Endothelial cell of umbilical vein (primary cell): ENCODE measurements around the gene LRRC73. TPM values are rescaled to one million over a fixed set of nuclear protein-coding genes. Genes with fewer than 3 reads are reported as not detected.

Source experiments
- BruUV-seq: library from RNA; stranded (reverse); fragments of 400-500 nt; replicated peaks from 2 replicates; lab custom pipeline; 2021; lab: Mats Ljungman, UMichigan
- CTCF ChIA-PET: fragments of 300-600, 350-600 bp; sonication (Branson Sonifier 250); formaldehyde crosslinking; loops from one replicate; lab custom pipeline; 2021; ENCODE audit warnings: antibody characterized with exemption, inconsistent platforms; lab: Charles Lee
- POLR2A ChIA-PET: fragments of 300-600, 350-600 bp; sonication (Branson Sonifier 250); formaldehyde crosslinking; loops from one replicate; lab custom pipeline; 2021; ENCODE audit warnings: antibody characterized with exemption, inconsistent platforms; lab: Charles Lee
- DNase-seq: peaks from one replicate; pipeline ENCODE4 v3.0.0-alpha.2; 2011; ENCODE audit warnings: low read depth, low spot score
- FAIRE-seq: peaks from 2 replicates; lab custom pipeline; 2011; peaks lifted over from hg19 to GRCh38; lab: Jason Lieb, UNC
- H2AFZ ChIP-seq: 2 replicates; pipeline ENCODE4 v1.6.0; 2012; ENCODE audit warnings: low read depth, low read length, control low read depth, inconsistent platforms
- H3K27ac ChIP-seq: 2 replicates; pipeline ENCODE4 v1.5.1; 2011; ENCODE audit warnings: low read depth, mild to moderate bottlenecking, control low read depth, low read length, moderate library complexity; ENCODE audit not compliant: insufficient read depth
- H3K27me3 ChIP-seq, 2 experiments: 2 replicates each; pipeline versions ENCODE4 v1.6.0 to v1.6.1; 2011; ENCODE audit warnings: low read length in 2 of 2, mixed read lengths in 1 of 2; ENCODE audit not compliant: control insufficient read depth in 2 of 2, insufficient read depth in 2 of 2
- H3K36me3 ChIP-seq, 2 experiments: 2 replicates in 1 of 2; 3 replicates in 1 of 2; pipeline ENCODE4 v1.5.1; 2011; ENCODE audit warnings: low read length in 2 of 2, mild to moderate bottlenecking in 1 of 2, moderate library complexity in 1 of 2; ENCODE audit not compliant: control insufficient read depth in 2 of 2, insufficient read depth in 2 of 2; ENCODE audit errors: extremely low read depth in 1 of 2
- H3K4me1 ChIP-seq: 3 replicates; pipeline ENCODE4 v1.5.1; 2011; ENCODE audit warnings: mild to moderate bottlenecking, low read length; ENCODE audit not compliant: control insufficient read depth, insufficient read depth; ENCODE audit errors: extremely low read depth
- H3K4me2 ChIP-seq: 2 replicates; pipeline ENCODE4 v1.6.1; 2011; ENCODE audit warnings: low read length, control low read depth, mixed read lengths; ENCODE audit not compliant: insufficient read depth
- H3K4me3 ChIP-seq, 3 experiments: fragments of 200-600 bp in 1 of 3; sonication (generic), shearing (Covaris generic) in 1 of 3; replicated peaks in 1 of 3; 2 replicates each; pipeline ENCODE4 v1.5.1; 2011 to 2016; ENCODE audit warnings: control low read depth in 3 of 3, low read length in 3 of 3, mild to moderate bottlenecking in 2 of 3, inconsistent platforms in 1 of 3, low read depth in 1 of 3, moderate library complexity in 1 of 3; ENCODE audit not compliant: insufficient read depth in 1 of 3
- H3K79me2 ChIP-seq: 2 replicates; pipeline ENCODE4 v1.6.0; 2012; ENCODE audit warnings: low read length, inconsistent platforms; ENCODE audit not compliant: control insufficient read depth, insufficient read depth
- H3K9ac ChIP-seq: replicated peaks from 2 replicates; pipeline ENCODE3; 2011; ENCODE audit warnings: low read length, control low read depth; ENCODE audit not compliant: insufficient read depth; ENCODE audit errors: extremely low read depth
- H3K9me1 ChIP-seq: replicated peaks from 3 replicates; pipeline ENCODE4 v1.6.0; 2011; ENCODE audit warnings: mild to moderate bottlenecking, low read length; ENCODE audit not compliant: control insufficient read depth, insufficient read depth; ENCODE audit errors: extremely low read depth
- H3K9me3 ChIP-seq: replicated peaks from 2 replicates; pipeline ENCODE4 v1.5.1; 2012; ENCODE audit warnings: low read length, inconsistent platforms; ENCODE audit not compliant: control insufficient read depth, insufficient read depth
- H4K20me1 ChIP-seq: replicated peaks from 2 replicates; pipeline ENCODE3; 2011; ENCODE audit warnings: mild to moderate bottlenecking, low read length; ENCODE audit not compliant: control insufficient read depth, insufficient read depth; ENCODE audit errors: extremely low read depth
- EZH2 ChIP-seq: IDR thresholded peaks from 2 replicates; pipeline ENCODE4 v1.6.1; 2012; ENCODE audit warnings: borderline replicate concordance, low read depth, mild to moderate bottlenecking, moderate library complexity, low read length, inconsistent platforms; ENCODE audit not compliant: severe bottlenecking
- FOS ChIP-seq: IDR thresholded peaks from 2 replicates; pipeline ENCODE4 v1.6.1; 2011; ENCODE audit warnings: mild to moderate bottlenecking, low read length, moderate library complexity, borderline replicate concordance; ENCODE audit not compliant: insufficient read depth
- GATA2 ChIP-seq: IDR thresholded peaks from 2 replicates; pipeline ENCODE4 v1.7.0; 2011; ENCODE audit warnings: low read depth, mild to moderate bottlenecking, moderate library complexity, mixed read lengths, low read length; ENCODE audit not compliant: insufficient read length, insufficient read depth
- JUN ChIP-seq: IDR thresholded peaks from 2 replicates; pipeline ENCODE4 v1.6.1; 2011; ENCODE audit warnings: borderline replicate concordance, low read depth; ENCODE audit not compliant: insufficient read length, insufficient read depth
- MYC ChIP-seq: IDR thresholded peaks from one replicate; pipeline ENCODE4 v1.6.1; 2011; ENCODE audit warnings: mild to moderate bottlenecking, low read depth, low read length
- POLR2A ChIP-seq: IDR thresholded peaks from 2 replicates; pipeline ENCODE4 v1.6.1; 2012; ENCODE audit warnings: low read depth, mild to moderate bottlenecking, control low read depth, low read length
- POLR2AphosphoS5 ChIP-seq: IDR thresholded peaks from 2 replicates; pipeline ENCODE4 v1.6.1; 2012; ENCODE audit warnings: low read depth, mild to moderate bottlenecking, control low read depth, low read length, moderate library complexity; ENCODE audit not compliant: insufficient read depth
- dilution Hi-C: fragments of 300-500 bp; cut with MboI; formaldehyde crosslinking; loops from one replicate; pipeline ENCODE4 v1.15.0; 2019; ENCODE audit warnings: low sequenced_read_pairs; ENCODE audit not compliant: extremely low pct_ligation_motif_present
- intact Hi-C: fragments of 100-400 bp; cut with micrococcal nuclease; formaldehyde crosslinking; loops from one replicate; pipeline ENCODE4 v1.10.0; 2022
- polyA plus RNA-seq, 4 experiments: library from polyadenylated mRNA; depleted of rRNA in 3 of 4; stranded (reverse) in 3 of 4; unstranded in 1 of 4; fragments of >200 nt; gene quantifications; 2 replicates each; pipeline versions ENCODE4 v1.2.1 to v1.2.3, GENCODE V29; 2011 to 2012; ENCODE audit warnings: missing spikeins in 1 of 4
- total RNA-seq: library from RNA; stranded (reverse); gene quantifications from 2 replicates; pipeline ENCODE4 v1.2.3, GENCODE V29; 2021
- TF ChIP-seq, protein P1 (sequence below): IDR thresholded peaks from 2 replicates; pipeline ENCODE4 v1.6.1; 2011; ENCODE audit not compliant: insufficient read depth, insufficient read length
- TF ChIP-seq, protein P2 (sequence below), 2 donors: IDR thresholded peaks; 1 replicate in 1 of 2; 2 replicates in 1 of 2; pipeline ENCODE4 v1.5.1; 2011; ENCODE audit warnings: low read length in 2 of 2, mild to moderate bottlenecking in 2 of 2, moderate library complexity in 2 of 2, control low read depth in 1 of 2, inconsistent platforms in 1 of 2, low read depth in 1 of 2; ENCODE audit not compliant: insufficient read depth in 1 of 2; ENCODE audit errors: extremely low read depth in 1 of 2

The LRRC73 gene
- total and polyA plus RNA-seq, 2 donors (not counting 3 experiments of a cell fraction or from before 2014, with no cell fraction given) = 0.11 to 0.58 TPM

- Histone ChIP-seq H3K79me2 (peaks cover 16% of the 10 kb centered on the region), H3K9me3 (no peaks in the 10 kb centered on the region), H3K27me3 (no peaks in the 10 kb centered on the region), H3K9ac (peak within 1 kb of the TSS; percentile 86), H3K4me3 (peak within 1 kb of the TSS; percentile 82 to 96 (median 91)), H3K36me3 (no peaks in the 10 kb centered on the region), H3K4me2 (peak within 1 kb of the TSS; percentile 95), H3K27ac (peak within 1 kb of the TSS; percentile 58), H2AFZ (peak within 1 kb of the TSS; percentile 91), H3K4me1 (peaks cover 9% of the 10 kb centered on the region), H4K20me1 (no peaks in the 10 kb centered on the region), H3K9me1 (no peaks in the 10 kb centered on the region)
- BruUV-seq = no TSS peak
- TF ChIP-seq POLR2AphosphoS5 (peak; percentile 94), POLR2A (peak; percentile 89), GATA2 (no peak), FOS (no peak)
- POLR2A ChIA-PET = interaction anchor here (0.6 to 1.0 kb wide), 8 partner anchors 10 to 611 kb away, joined by 3 to 5 read pairs (median 4); partner anchors contain the start of gene POLR1C
- CTCF ChIA-PET = interaction anchor here (0.6 to 1.6 kb wide), 6 partner anchors 9 to 231 kb away, joined by 3 to 9 read pairs (median 4); no protein-coding TSS in a partner anchor
- DNase-seq (peak; percentile 89), FAIRE-seq (peak; percentile 93)
- dilution Hi-C loops = no loop called here
- intact Hi-C loops = loop anchor here (2.0 kb wide), 1 partner anchor 23 kb away; the partner anchor contains the start of gene DLK2
These were observed 32.7 kb downstream of the LRRC73 start, which contains the start of gene TJAP1 for GRCh38 chr6:43477235-43478007. Gene TJAP1, plus strand, starts transcription at chr6:43477570. Its CDS starts 21,432 bp downstream, at chr6:43499002.

DNA sequence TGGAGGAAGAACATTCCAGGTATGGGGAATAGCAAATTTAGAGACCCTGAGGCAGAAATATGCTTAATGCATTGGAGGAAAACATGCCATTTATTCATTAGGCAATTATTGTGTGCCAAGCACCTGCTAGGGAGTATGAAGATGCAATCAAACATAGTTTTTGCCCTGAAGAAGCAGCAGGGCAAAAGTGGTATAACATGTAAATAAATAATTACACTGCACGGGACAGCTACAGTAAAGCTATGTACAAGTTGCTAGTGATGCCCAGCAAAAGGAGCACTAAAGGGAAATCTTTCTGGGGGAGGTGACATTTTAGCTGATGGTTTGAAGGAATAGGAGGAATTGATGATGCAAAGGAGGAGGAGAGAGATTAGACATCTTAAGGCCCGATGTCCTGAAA, 33.4 kb downstream of the LRRC73 start:
- Histone ChIP-seq H3K27me3 (no peaks in the 10 kb centered on the region), H3K4me3 (peak overlapping the region in 1 of 3 experiments; percentile 19), H3K4me1 (peaks cover 9% of the 10 kb centered on the region), H3K9me1 (no peaks in the 10 kb centered on the region), H3K9me3 (no peaks in the 10 kb centered on the region), H3K27ac (no peak overlapping the region), H3K4me2 (peak overlapping the region; percentile 88), H3K79me2 (peaks cover 14% of the 10 kb centered on the region), H2AFZ (peak overlapping the region; percentile 91), H3K36me3 (no peaks in the 10 kb centered on the region), H4K20me1 (no peaks in the 10 kb centered on the region), H3K9ac (no peak overlapping the region)
- no peak for TF ChIP-seq FOS
- TF ChIP-seq, protein P1, sequence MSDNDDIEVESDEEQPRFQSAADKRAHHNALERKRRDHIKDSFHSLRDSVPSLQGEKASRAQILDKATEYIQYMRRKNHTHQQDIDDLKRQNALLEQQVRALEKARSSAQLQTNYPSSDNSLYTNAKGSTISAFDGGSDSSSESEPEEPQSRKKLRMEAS = no peak
- TF ChIP-seq GATA2 = no peak
- TF ChIP-seq, protein P2, sequence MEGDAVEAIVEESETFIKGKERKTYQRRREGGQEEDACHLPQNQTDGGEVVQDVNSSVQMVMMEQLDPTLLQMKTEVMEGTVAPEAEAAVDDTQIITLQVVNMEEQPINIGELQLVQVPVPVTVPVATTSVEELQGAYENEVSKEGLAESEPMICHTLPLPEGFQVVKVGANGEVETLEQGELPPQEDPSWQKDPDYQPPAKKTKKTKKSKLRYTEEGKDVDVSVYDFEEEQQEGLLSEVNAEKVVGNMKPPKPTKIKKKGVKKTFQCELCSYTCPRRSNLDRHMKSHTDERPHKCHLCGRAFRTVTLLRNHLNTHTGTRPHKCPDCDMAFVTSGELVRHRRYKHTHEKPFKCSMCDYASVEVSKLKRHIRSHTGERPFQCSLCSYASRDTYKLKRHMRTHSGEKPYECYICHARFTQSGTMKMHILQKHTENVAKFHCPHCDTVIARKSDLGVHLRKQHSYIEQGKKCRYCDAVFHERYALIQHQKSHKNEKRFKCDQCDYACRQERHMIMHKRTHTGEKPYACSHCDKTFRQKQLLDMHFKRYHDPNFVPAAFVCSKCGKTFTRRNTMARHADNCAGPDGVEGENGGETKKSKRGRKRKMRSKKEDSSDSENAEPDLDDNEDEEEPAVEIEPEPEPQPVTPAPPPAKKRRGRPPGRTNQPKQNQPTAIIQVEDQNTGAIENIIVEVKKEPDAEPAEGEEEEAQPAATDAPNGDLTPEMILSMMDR (IDR thresholded peaks at IDR 0.05; ENCODE audit: extremely low read depth in 1 of 2, insufficient read depth in 1 of 2, low read depth in 1 of 2, low read length in 2 of 2) = no peak
- no peak for TF ChIP-seq POLR2AphosphoS5
- TF ChIP-seq POLR2A = no peak
- no peak for TF ChIP-seq MYC
- no peak for TF ChIP-seq EZH2
- no peak for TF ChIP-seq JUN
- ChIA-PET CTCF (interaction anchor here (0.6 to 1.6 kb wide), 5 partner anchors 13 to 40 kb away, joined by 3 to 9 read pairs (median 3); no protein-coding TSS in a partner anchor), POLR2A (interaction anchor here (0.6 to 0.7 kb wide), 6 partner anchors 11 to 610 kb away, joined by 3 to 5 read pairs (median 4); partner anchors contain the start of gene POLR1C)
- no TSS peak for BruUV-seq
- intact Hi-C loops (loop anchor here (2.0 kb wide), 1 partner anchor 22 kb away; the partner anchor contains the start of gene DLK2), dilution Hi-C loops (no loop called here)
- FAIRE-seq (no peak), DNase-seq (no peak)
